ENCODE results near the gene ZSCAN25.
A peak's percentile ranks its signal among the peaks of the same experiment; 100 is the strongest.
"Not testable (repeated sequence)": the region's sequence is repeated elsewhere in the genome, so short reads cannot be mapped to it uniquely, and the experiment has no call there.

ZSCAN25 gene

GRCh38 chr7:99617192-99617781 lies 541 bp downstream of the ZSCAN25 start:
- DNase-seq (ENCODE audit: low spot score): no peak

GRCh38 chr7:99618726-99619125 lies 2.0 kb downstream of the ZSCAN25 start:
- FAIRE-seq (no peak), DNase-seq (ENCODE audit: low spot score) (no peak)

More at GRCh38 chr7:99617192-99617781, 541 bp downstream of the ZSCAN25 start:
- peak; percentile 48 for FAIRE-seq

DNA sequence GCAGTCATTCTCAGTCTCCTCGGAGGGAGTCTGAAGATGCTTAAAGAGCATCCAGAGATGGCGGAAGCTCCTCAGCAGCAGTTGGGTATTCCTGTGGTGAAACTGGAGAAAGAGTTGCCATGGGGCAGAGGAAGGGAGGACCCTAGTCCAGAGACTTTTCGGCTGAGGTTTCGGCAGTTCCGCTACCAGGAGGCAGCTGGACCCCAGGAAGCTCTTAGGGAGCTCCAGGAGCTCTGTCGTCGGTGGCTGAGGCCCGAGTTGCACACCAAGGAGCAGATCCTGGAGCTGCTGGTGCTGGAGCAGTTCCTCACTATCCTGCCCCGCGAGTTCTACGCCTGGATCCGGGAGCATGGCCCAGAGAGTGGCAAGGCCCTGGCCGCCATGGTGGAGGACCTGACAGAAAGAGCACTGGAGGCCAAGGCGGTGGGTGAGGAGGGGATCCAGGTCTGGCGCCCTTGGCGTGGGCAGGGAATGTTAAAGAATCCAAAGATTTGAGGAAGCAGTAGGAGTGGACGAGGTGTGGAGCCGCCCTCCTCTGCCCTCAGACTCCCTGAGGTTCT lies 2.9 kb downstream of the ZSCAN25 start:
- DNase-seq (ENCODE audit: low spot score) (no peak), FAIRE-seq (no peak)

DNA sequence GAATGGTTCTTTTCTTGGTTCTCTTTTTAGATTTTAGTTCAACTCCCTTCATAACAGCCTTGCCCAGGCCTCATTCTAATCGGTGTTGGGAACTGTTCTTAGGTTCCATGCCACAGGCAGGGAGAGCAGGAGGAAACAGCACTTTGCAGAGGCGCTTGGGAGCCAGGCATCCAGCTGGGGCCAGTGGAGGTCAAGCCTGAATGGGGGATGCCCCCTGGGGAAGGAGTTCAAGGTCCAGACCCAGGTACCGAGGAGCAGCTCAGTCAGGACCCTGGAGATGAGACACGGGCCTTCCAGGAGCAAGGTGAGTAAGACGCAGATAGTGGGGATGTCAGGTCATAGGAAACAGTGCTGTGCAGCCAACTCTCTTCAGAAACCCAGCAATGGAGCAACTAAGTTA lies 4.5 kb downstream of the ZSCAN25 start:
- DNase-seq (ENCODE audit: low spot score) (no peak), FAIRE-seq (no peak)

- no peak for DNase-seq (ENCODE audit: low spot score)
These were observed 5.8 kb downstream of the ZSCAN25 start for GRCh38 chr7:99622596-99622995.

DNA sequence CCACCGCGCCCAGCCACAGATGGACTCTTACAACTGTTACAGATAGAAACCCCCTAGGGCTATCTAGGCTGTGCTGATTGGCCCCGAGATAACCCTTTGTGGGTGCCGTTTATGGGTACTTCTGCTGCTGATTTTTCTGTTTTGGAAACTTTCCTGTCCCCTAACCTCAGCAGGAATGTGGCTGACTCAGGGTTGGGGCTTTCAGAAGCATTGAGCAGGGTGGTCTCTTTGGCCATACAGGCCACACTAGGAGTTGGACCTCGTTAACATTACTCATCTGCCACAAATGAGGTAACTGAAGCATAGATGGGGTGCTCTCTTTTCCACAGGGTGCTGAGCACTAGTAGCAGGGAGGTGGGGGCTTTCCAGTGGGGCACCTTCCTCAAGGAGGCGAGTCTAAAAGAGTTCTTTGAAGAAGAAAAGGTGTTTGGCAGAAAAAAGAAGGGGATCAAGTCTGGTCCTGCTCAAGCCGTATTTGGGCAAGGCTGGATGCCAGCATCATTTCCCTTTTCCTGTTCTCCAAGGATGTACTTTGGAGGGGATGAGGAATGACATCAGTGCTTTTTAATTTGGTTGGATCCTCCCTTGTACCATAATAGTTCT lies 6.4 kb downstream of the ZSCAN25 start:
- no peak for DNase-seq (ENCODE audit: low spot score)
- FAIRE-seq: peak; percentile 23

More at GRCh38 chr7:99622596-99622995, 5.8 kb downstream of the ZSCAN25 start:
- FAIRE-seq: no peak

- no peak for DNase-seq (ENCODE audit: low spot score)
- FAIRE-seq: no peak
These were observed 7.1 kb downstream of the ZSCAN25 start for GRCh38 chr7:99623702-99624447.

- FAIRE-seq (no peak), DNase-seq (ENCODE audit: low spot score) (no peak)
These were observed 7.7 kb downstream of the ZSCAN25 start for GRCh38 chr7:99624484-99624883.

- FAIRE-seq: no peak
- no peak for DNase-seq (ENCODE audit: low spot score)
These were observed 8.6 kb downstream of the ZSCAN25 start for GRCh38 chr7:99625321-99625720.

GRCh38 chr7:99625961-99626360 lies 9.2 kb downstream of the ZSCAN25 start:
- DNase-seq (ENCODE audit: low spot score) (no peak), FAIRE-seq (no peak)

- FAIRE-seq: peak; percentile 35
- no peak for DNase-seq (ENCODE audit: low spot score)
These were observed 9.9 kb downstream of the ZSCAN25 start for GRCh38 chr7:99626661-99627060.

- peak; percentile 82 for FAIRE-seq
- no peak for DNase-seq (ENCODE audit: low spot score)
These were observed 10.8 kb downstream of the ZSCAN25 start for GRCh38 chr7:99627513-99627912.

DNA sequence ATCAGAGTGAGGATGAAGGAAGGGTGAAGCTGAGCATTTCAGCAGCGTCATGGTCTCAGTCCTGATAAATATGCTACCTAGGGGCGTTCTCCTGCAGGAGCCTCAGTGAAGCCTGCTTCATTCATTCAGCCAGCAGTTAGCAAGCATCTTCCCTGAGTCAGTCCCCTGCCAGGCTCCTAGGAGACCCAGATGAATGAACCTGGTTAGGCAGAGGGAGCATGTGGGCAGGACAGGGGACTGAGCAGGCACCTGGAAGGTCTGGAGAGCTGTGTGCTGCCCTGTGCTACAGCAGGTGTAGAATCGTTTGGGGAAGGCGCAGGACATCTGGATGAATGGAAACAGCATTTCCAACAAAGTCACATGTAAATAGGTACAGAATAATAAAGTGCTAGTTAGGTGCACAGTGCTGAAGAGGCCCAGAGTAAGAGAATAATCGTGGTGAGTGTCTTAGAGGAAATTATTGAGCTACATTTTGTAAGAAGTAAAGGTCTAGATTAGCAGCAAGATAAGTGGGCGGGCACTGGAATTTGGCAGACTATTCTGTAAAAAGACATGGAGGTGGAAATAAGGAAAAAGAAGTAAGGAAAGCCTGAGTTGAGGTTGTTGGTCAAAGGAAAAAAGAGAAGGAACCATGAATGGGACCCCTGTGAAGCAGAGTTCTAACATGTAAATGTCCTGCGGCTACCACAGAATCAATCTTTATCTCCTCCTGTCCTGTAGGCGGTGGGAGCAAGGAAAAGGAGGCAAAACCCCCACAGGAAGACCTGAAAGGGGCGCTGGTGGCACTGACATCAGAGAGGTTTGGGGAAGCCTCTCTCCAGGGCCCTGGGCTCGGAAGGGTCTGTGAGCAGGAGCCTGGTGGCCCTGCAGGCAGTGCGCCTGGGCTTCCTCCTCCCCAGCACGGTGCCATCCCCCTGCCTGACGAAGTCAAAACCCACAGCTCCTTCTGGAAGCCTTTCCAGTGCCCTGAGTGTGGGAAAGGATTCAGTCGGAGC lies 12.0 kb downstream of the ZSCAN25 start:
- FAIRE-seq (no peak), DNase-seq (ENCODE audit: low spot score) (no peak)

GRCh38 chr7:99629643-99630042 lies 12.9 kb downstream of the ZSCAN25 start:
- DNase-seq (ENCODE audit: low spot score): no peak
- FAIRE-seq: no peak

- FAIRE-seq: no peak
- no peak for DNase-seq (ENCODE audit: low spot score)
These were observed 14.8 kb downstream of the ZSCAN25 start for GRCh38 chr7:99631295-99632109.

GRCh38 chr7:99637414-99637813 lies 20.7 kb downstream of the ZSCAN25 start:
- FAIRE-seq: peak; percentile 82
- not testable (repeated sequence) for DNase-seq (ENCODE audit: low spot score)

DNA sequence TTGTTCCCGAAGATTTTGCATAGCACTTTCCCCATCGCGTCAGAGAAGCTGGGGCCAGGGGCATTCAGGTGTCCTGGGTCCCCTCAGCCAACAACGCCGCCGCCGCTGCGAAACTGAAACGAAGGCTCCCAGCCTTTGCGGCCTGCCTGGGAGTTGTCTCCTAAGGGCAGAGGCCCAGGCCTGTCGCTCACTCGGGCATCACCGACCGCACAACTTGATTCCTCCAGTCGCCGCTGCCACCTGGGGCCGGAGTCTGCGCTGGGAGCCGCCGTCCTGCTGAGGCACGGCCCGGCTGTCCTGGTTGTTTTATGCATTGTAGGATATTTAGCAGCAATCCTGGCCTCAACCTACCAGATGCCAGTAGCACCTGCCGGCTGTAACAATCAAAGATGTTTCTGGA lies 22.0 kb downstream of the ZSCAN25 start:
- DNase-seq (ENCODE audit: low spot score) (no peak), FAIRE-seq (no peak)

DNA sequence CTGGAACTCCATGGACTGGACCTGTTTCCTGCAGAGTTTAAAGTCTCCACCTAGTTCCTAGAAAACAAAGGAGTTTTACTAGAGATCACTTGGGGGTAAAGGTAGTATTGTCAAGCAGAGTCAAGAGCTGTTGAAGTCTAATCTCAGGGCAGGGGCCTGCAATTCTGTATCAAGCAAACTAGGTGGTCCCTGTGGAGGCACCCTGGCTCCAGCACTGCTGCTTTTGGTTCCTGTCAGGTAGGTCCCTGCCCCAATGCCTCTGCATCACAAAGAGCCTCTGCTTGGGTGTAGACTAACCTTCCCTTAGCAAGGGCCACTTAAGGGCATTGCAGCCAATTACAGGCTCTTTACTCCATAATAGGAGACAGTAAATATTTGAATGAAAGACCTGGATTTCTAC lies 22.5 kb downstream of the ZSCAN25 start:
- DNase-seq (ENCODE audit: low spot score): no peak
- FAIRE-seq: no peak

GRCh38 chr7:99642027-99642426 lies 25.3 kb downstream of the ZSCAN25 start:
- FAIRE-seq (no peak), DNase-seq (ENCODE audit: low spot score) (no peak)

DNA sequence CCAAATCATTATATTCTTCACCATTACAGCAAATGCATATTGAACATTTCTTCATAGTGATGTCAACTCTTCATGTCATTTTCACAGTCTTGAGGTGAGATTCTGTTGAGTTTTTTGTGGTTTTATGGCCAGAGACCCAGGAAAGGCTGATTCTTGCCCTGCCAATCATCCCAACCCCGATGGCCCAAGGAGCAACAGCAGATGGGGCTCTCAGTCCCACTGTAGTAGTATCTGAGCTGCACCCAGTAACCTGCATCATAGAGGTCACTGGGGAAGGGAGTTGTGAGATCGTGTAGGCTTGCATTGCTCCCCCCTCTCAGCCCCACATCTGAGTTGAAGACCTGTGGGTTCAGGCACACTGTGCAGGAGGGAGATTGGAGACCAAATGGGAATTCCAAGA lies 26.7 kb downstream of the ZSCAN25 start:
- no peak for DNase-seq (ENCODE audit: low spot score)
- no peak for FAIRE-seq
